Measurements from ENCODE around the gene TMEM132D. TPM values are rescaled to one million over a fixed set of nuclear protein-coding genes. Genes with fewer than 3 reads are reported as not detected.

TMEM132D gene
- total and polyA plus RNA-seq, 2 donors (not counting 3 experiments of a cell fraction or from before 2014, with no cell fraction given), result not detected

GRCh38 chr12:129305851-129306250, 598.0 kb downstream of the TMEM132D start:
- no peak overlapping the region for H3K4me2 ChIP-seq (ENCODE audit: insufficient read depth, low read length)
- H2AFZ ChIP-seq (ENCODE audit: low read depth, low read length), result no peak overlapping the region
- no peaks in the 10 kb centered on the region for H3K79me2 ChIP-seq (ENCODE audit: control insufficient read depth, insufficient read depth, low read length)
- H3K4me1 ChIP-seq (ENCODE audit: control insufficient read depth, extremely low read depth, insufficient read depth, low read length), result no peaks in the 10 kb centered on the region
- ChIA-PET CTCF (no interaction called here), POLR2A (no interaction called here)
- no peaks in the 10 kb centered on the region for H3K27me3 ChIP-seq (ENCODE audit: control insufficient read depth in 2 of 2, insufficient read depth in 2 of 2, low read length in 2 of 2)
- H3K27ac ChIP-seq (ENCODE audit: insufficient read depth, low read depth, low read length), result no peak overlapping the region
- FAIRE-seq (no peak), DNase-seq (ENCODE audit: low read depth, low spot score) (no peak)
- no peak overlapping the region for H3K9ac ChIP-seq (replicated peaks; ENCODE audit: extremely low read depth, insufficient read depth, low read length)
- dilution Hi-C loops (cut with MboI; ENCODE audit: extremely low pct_ligation_motif_present, low sequenced_read_pairs) (no loop called here), intact Hi-C loops (cut with micrococcal nuclease) (no loop called here)
- no peaks in the 10 kb centered on the region for H3K9me1 ChIP-seq (replicated peaks; ENCODE audit: control insufficient read depth, extremely low read depth, insufficient read depth, low read length)
- H3K4me3 ChIP-seq (replicated peaks in 1 of 3; ENCODE audit: insufficient read depth in 1 of 3, low read depth in 1 of 3, low read length in 3 of 3), result no peak overlapping the region
- TF ChIP-seq FOS (IDR thresholded peaks at IDR 0.05; ENCODE audit: borderline replicate concordance, insufficient read depth, low read length) (no peak), JUN (IDR thresholded peaks at IDR 0.05; ENCODE audit: borderline replicate concordance, insufficient read depth, insufficient read length, low read depth) (no peak), POLR2AphosphoS5 (IDR thresholded peaks at IDR 0.05; ENCODE audit: insufficient read depth, low read depth, low read length) (no peak), MYC (IDR thresholded peaks at IDR 0.05; ENCODE audit: low read depth, low read length) (no peak), GATA2 (IDR thresholded peaks at IDR 0.05; ENCODE audit: insufficient read depth, insufficient read length, low read depth, low read length) (no peak), EZH2 (IDR thresholded peaks at IDR 0.05; ENCODE audit: borderline replicate concordance, low read depth, low read length, severe bottlenecking) (no peak), CTCF (IDR thresholded peaks at IDR 0.05; ENCODE audit: extremely low read depth in 1 of 2, insufficient read depth in 1 of 2, low read depth in 1 of 2, low read length in 2 of 2) (no peak), POLR2A (IDR thresholded peaks at IDR 0.05; ENCODE audit: low read depth, low read length) (no peak)
- TF ChIP-seq, protein P1, sequence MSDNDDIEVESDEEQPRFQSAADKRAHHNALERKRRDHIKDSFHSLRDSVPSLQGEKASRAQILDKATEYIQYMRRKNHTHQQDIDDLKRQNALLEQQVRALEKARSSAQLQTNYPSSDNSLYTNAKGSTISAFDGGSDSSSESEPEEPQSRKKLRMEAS (IDR thresholded peaks at IDR 0.05; ENCODE audit: insufficient read depth, insufficient read length), result no peak
- H3K9me3 ChIP-seq (replicated peaks; ENCODE audit: control insufficient read depth, insufficient read depth, low read length), result peaks cover 10% of the 10 kb centered on the region
- BruUV-seq (replicated peaks), result no TSS peak
- H4K20me1 ChIP-seq (replicated peaks; ENCODE audit: control insufficient read depth, extremely low read depth, insufficient read depth, low read length), result no peaks in the 10 kb centered on the region
- H3K36me3 ChIP-seq (ENCODE audit: control insufficient read depth in 2 of 2, extremely low read depth in 1 of 2, insufficient read depth in 2 of 2, low read length in 2 of 2), result no peaks in the 10 kb centered on the region
